ENCODE results near the gene IGF2R. TPM values are rescaled to one million over a fixed set of nuclear protein-coding genes. Genes with fewer than 3 reads are reported as not detected.
A peak's percentile ranks its signal among the peaks of the same experiment; 100 is the strongest.

Gene IGF2R
- total and polyA plus RNA-seq, 8 donors: 2.0 to 70.5 (median 31.5) TPM

DNA sequence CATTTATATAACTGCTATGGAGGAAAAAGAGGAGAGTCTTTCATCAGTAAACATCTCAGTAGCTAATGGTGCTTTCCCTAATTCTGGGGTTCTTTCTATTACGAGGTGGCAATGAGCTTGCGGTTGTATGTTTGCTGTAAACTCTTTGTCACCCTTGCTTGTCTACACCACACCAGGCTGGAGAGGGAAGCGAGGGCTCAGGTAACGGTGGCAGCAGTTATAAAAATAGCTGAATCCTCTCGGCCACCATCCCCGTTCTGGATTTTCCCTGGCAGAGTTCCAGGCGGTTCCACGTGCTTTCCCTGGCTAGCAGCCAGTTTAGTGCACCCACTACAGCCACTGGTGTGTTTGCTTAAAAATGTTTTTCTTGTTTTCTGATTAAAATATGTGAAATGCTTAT is 39.1 kb upstream of the IGF2R start:
- TF ChIP-seq CTCF (IDR thresholded peaks at IDR 0.05) (no peak), POLR2A (IDR thresholded peaks at IDR 0.05) (no peak), EP300 (IDR thresholded peaks at IDR 0.05) (no peak), POLR2AphosphoS5 (IDR thresholded peaks at IDR 0.05) (no peak)
- Histone ChIP-seq H3K27me3 (no peaks in the 10 kb centered on the region), H3K27ac (no peak overlapping the region), H3K4me1 (peaks cover 0 to 22% (median 6%) of the 10 kb centered on the region in 4 donors), H3K9me3 (no peaks in the 10 kb centered on the region), H3K4me3 (no peak overlapping the region), H3K36me3 (no peaks in the 10 kb centered on the region)
- intact Hi-C loops (cut with DNase I; ENCODE audit: low total_unique reads): no loop called here
- DNase-seq: peak; percentile 43 to 81
- 12 to 21% (median 15%) methylated on average over 8 of the region's 8 CpGs for WGBS, 5 donors

GRCh38 chr6:159931112-159931511 is 37.8 kb upstream of the IGF2R start:
- H3K27ac ChIP-seq: no peak overlapping the region
- WGBS, 5 donors: 76 to 92% (median 86%) methylated on average over 3 of the region's 3 CpGs
- peaks cover 0 to 8% (median 5%) of the 10 kb centered on the region in 4 donors for H3K9me3 ChIP-seq
- H3K4me3 ChIP-seq: no peak overlapping the region
- intact Hi-C loops (cut with DNase I; ENCODE audit: low total_unique reads): no loop called here
- H3K27me3 ChIP-seq: no peaks in the 10 kb centered on the region
- DNase-seq: no peak
- peaks cover 0 to 22% (median 8%) of the 10 kb centered on the region in 4 donors for H3K4me1 ChIP-seq
- no peaks in the 10 kb centered on the region for H3K36me3 ChIP-seq
- TF ChIP-seq POLR2AphosphoS5 (IDR thresholded peaks at IDR 0.05) (no peak), EP300 (IDR thresholded peaks at IDR 0.05) (no peak), CTCF (IDR thresholded peaks at IDR 0.05) (no peak), POLR2A (IDR thresholded peaks at IDR 0.05) (no peak)

DNA sequence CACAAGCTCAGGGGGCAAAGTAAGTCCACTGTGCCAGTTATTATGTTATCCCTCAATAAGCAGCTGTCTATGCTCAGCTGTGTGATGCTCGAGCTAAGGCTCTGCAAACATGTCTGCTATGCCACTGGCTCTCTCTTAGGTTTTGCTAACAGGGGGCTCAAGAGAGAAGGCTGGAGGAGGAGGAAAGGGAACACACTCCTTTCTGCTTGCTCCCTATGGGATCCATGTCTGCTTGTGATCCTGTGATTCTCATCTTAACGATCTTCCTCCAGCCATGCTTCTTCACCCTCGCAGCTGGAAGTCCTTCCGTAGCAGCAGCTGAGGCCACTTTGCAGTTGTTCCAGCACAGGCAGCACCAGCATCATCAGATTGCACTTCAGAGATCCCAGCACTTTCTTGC is 37.0 kb upstream of the IGF2R start:
- Histone ChIP-seq H3K4me1 (peaks cover 0 to 22% (median 8%) of the 10 kb centered on the region in 4 donors), H3K36me3 (no peaks in the 10 kb centered on the region), H3K9me3 (peaks cover 0 to 8% (median 5%) of the 10 kb centered on the region in 4 donors), H3K27me3 (no peaks in the 10 kb centered on the region), H3K27ac (no peak overlapping the region), H3K4me3 (no peak overlapping the region)
- 70 to 88% (median 83%) methylated on average over 4 of the region's 4 CpGs for WGBS, 5 donors
- DNase-seq: no peak
- TF ChIP-seq POLR2AphosphoS5 (IDR thresholded peaks at IDR 0.05) (no peak), CTCF (IDR thresholded peaks at IDR 0.05) (no peak), POLR2A (IDR thresholded peaks at IDR 0.05) (no peak), EP300 (IDR thresholded peaks at IDR 0.05) (no peak)
- intact Hi-C loops (cut with DNase I; ENCODE audit: low total_unique reads): no loop called here

GRCh38 chr6:159933077-159933476 is 35.8 kb upstream of the IGF2R start:
- no peak for DNase-seq
- Histone ChIP-seq H3K4me3 (no peak overlapping the region), H3K27ac (no peak overlapping the region), H3K36me3 (no peaks in the 10 kb centered on the region), H3K27me3 (no peaks in the 10 kb centered on the region), H3K9me3 (peaks cover 0 to 8% (median 5%) of the 10 kb centered on the region in 4 donors), H3K4me1 (peaks cover 0 to 22% (median 8%) of the 10 kb centered on the region in 4 donors)
- TF ChIP-seq POLR2AphosphoS5 (IDR thresholded peaks at IDR 0.05): no peak
- TF ChIP-seq EP300 (IDR thresholded peaks at IDR 0.05): no peak
- no peak for TF ChIP-seq POLR2A (IDR thresholded peaks at IDR 0.05)
- no peak for TF ChIP-seq CTCF (IDR thresholded peaks at IDR 0.05)
- intact Hi-C loops (cut with DNase I; ENCODE audit: low total_unique reads): no loop called here
- WGBS, 5 donors: 95 to 100% (median 100%) methylated on average over 1 of the region's 1 CpG

Measured in stomach (tissue), 9 donors.